Kidney tubule cell (primary cell): ENCODE data around the gene PPT1.
A peak's percentile ranks its signal among the peaks of the same experiment; 100 is the strongest.

Source experiments
- DNase-seq: peaks from one replicate; pipeline ENCODE4 v3.0.0-alpha.2; 2018; ENCODE audit warnings: low spot score

The PPT1 gene

GRCh38 chr1:40092706-40093639 is 4.1 kb downstream of the PPT1 start:
- no peak for DNase-seq

- no peak for DNase-seq
Observed at GRCh38 chr1:40092241-40092640, 4.8 kb downstream of the PPT1 start.

- no peak for DNase-seq
Observed at GRCh38 chr1:40090652-40091355, 6.2 kb downstream of the PPT1 start.

- DNase-seq = peak; percentile 63
Observed at GRCh38 chr1:40084750-40085149, 12.3 kb downstream of the PPT1 start.

GRCh38 chr1:40081871-40082270 is 15.2 kb downstream of the PPT1 start:
- no peak for DNase-seq

GRCh38 chr1:40079774-40080400 is 17.2 kb downstream of the PPT1 start:
- no peak for DNase-seq

- peak; percentile 70 for DNase-seq
Observed at GRCh38 chr1:40078512-40079333, 18.3 kb downstream of the PPT1 start.

- peak; percentile 30 for DNase-seq
Observed at GRCh38 chr1:40076895-40077312, 20.1 kb downstream of the PPT1 start.

- no peak for DNase-seq
Observed at GRCh38 chr1:40075266-40075665, 21.8 kb downstream of the PPT1 start.

GRCh38 chr1:40073062-40073461 is 24.0 kb downstream of the PPT1 start:
- DNase-seq = no peak

GRCh38 chr1:40072142-40072541 is 24.9 kb downstream of the PPT1 start:
- DNase-seq = no peak

GRCh38 chr1:40067851-40068250 is 29.2 kb downstream of the PPT1 start:
- DNase-seq = no peak

GRCh38 chr1:40067023-40067422 is 30.0 kb downstream of the PPT1 start:
- DNase-seq = peak; percentile 31

GRCh38 chr1:40064797-40065499 is 32.1 kb downstream of the PPT1 start:
- no peak for DNase-seq

- no peak for DNase-seq
Observed at GRCh38 chr1:40059960-40060750, 36.9 kb downstream of the PPT1 start.

GRCh38 chr1:40059338-40059959 is 37.6 kb downstream of the PPT1 start:
- peak; percentile 69 for DNase-seq

- DNase-seq = no peak
Observed at GRCh38 chr1:40058453-40059337, 38.4 kb downstream of the PPT1 start.

- DNase-seq = no peak
Observed at GRCh38 chr1:40058097-40058452, 39.0 kb downstream of the PPT1 start.
